ENCODE measurements around the gene KRTAP4-16.
"Not testable (repeated sequence)": the region's sequence is repeated elsewhere in the genome, so short reads cannot be mapped to it uniquely, and the experiment has no call there.

The KRTAP4-16 gene

GRCh38 chr17:41118721-41119120 is 16.7 kb upstream of the KRTAP4-16 start:
- no peak for DNase-seq (ENCODE audit: low read depth)
- no peak for TF ChIP-seq POLR2A (IDR thresholded peaks at IDR 0.05; ENCODE audit: extremely low read depth, insufficient read length)
- TF ChIP-seq, protein P1, sequence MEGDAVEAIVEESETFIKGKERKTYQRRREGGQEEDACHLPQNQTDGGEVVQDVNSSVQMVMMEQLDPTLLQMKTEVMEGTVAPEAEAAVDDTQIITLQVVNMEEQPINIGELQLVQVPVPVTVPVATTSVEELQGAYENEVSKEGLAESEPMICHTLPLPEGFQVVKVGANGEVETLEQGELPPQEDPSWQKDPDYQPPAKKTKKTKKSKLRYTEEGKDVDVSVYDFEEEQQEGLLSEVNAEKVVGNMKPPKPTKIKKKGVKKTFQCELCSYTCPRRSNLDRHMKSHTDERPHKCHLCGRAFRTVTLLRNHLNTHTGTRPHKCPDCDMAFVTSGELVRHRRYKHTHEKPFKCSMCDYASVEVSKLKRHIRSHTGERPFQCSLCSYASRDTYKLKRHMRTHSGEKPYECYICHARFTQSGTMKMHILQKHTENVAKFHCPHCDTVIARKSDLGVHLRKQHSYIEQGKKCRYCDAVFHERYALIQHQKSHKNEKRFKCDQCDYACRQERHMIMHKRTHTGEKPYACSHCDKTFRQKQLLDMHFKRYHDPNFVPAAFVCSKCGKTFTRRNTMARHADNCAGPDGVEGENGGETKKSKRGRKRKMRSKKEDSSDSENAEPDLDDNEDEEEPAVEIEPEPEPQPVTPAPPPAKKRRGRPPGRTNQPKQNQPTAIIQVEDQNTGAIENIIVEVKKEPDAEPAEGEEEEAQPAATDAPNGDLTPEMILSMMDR (IDR thresholded peaks at IDR 0.05; ENCODE audit: low read depth, low read length): no peak
- no peak for TF ChIP-seq MAX (IDR thresholded peaks at IDR 0.05; ENCODE audit: low read depth, low read length)
- no peak for TF ChIP-seq MYC (IDR thresholded peaks at IDR 0.05; ENCODE audit: low read depth, low read length)
- H3K4me3 ChIP-seq (ENCODE audit: low read depth, low read length): no peak overlapping the region

- not testable (repeated sequence) for H3K4me3 ChIP-seq (ENCODE audit: low read depth, low read length); DNase-seq (ENCODE audit: low read depth)
Measured at GRCh38 chr17:41117846-41118386, 15.9 kb upstream of the KRTAP4-16 start, which contains the start of gene KRTAP4-11. Gene KRTAP4-11, minus strand, starts transcription at chr17:41118373. Its CDS starts 58 bp downstream, at chr17:41118315.

DNA sequence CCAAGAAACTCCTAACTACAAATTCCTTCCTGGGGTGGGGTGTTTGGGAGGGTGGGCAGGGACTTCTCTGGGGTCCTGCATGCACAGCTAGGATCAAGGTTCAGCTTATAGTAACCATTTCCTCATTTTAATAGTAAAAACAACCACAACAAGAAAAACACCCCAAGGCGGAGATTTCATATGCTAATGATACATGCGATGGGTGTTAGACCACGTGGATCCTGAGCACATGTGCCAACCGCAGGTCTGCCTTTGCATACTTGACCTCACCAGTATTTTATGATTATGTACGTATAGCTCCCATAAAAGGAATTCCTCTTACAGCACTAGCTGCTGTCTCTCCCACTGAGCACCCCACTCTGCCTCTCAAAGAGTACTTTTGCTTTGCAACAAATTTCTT is 14.3 kb upstream of the KRTAP4-16 start:
- no peak overlapping the region for H3K4me3 ChIP-seq (ENCODE audit: low read depth, low read length)
- no peak for DNase-seq (ENCODE audit: low read depth)
- TF ChIP-seq MYC (IDR thresholded peaks at IDR 0.05; ENCODE audit: low read depth, low read length) (no peak), POLR2A (IDR thresholded peaks at IDR 0.05; ENCODE audit: extremely low read depth, insufficient read length) (no peak), MAX (IDR thresholded peaks at IDR 0.05; ENCODE audit: low read depth, low read length) (no peak)
- TF ChIP-seq, protein P1 (IDR thresholded peaks at IDR 0.05; ENCODE audit: low read depth, low read length): no peak

DNA sequence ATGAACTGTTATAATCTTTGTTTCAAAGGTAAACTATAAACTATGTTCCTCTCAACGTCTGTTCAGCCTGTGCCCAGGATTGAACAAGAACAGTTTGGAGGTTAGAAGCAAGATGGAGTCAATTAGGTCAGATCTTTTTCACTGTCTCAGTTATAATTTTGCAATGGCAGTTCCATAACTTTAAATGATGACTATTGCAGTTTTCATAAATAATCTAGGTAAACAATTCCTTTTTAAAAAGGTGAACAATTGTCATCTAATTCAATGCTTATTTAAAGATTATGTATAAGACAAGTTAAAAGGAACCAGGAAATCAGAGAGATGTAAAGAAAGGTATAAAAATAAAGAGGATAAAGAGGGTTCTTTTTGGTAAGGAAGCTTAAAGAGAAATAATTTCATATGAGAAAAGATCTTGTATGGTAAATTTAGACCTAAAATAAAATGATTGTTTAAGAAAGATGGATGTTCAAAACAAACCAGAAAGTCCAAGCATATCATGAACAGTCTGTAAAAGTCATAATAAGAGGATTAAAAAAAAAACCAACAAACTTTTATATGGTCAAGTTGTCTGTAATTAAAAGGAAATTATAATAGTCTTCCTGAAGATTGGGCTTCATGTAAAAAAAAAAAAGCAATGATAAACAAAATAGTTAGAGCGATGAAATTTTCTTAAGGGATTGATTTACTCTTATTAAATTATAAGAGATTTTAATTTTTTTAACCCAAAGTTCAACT is 9.3 kb upstream of the KRTAP4-16 start:
- H3K4me3 ChIP-seq (ENCODE audit: low read depth, low read length): no peak overlapping the region
- TF ChIP-seq MYC (IDR thresholded peaks at IDR 0.05; ENCODE audit: low read depth, low read length) (no peak), MAX (IDR thresholded peaks at IDR 0.05; ENCODE audit: low read depth, low read length) (no peak), POLR2A (IDR thresholded peaks at IDR 0.05; ENCODE audit: extremely low read depth, insufficient read length) (no peak)
- TF ChIP-seq, protein P1 (IDR thresholded peaks at IDR 0.05; ENCODE audit: low read depth, low read length): no peak
- DNase-seq (ENCODE audit: low read depth): no peak

DNA sequence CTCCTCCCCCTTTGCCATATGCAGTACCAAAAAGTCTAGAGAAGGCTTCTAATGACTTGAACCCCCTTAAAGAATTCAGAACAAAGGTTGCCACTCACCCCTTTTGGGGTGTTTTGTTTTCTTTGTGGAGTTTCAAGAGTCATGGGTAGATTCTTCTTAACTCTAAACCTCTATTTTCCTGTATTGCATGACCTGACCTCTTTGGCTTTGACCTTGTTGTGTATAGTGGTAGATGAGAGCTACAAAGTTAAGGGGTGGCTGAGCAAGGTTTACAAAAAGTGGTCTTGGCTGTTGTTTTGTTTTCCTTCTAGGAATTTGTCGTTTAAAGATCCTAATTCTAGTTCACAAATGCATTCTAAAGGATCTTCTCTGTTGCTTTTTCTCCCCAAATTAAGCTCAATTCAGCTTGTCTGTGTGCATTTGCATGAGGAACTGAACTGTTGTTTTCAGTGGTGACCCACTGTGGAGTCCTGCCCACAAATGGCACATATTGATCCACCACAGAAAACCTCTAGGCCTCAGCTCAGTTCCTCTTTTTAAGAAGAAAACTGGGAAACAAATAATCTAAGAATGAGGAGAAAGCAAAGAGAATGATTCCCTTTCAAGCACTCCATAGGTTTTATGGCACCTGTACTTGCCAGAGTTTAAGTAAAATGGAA is 6.8 kb upstream of the KRTAP4-16 start:
- not testable (repeated sequence) for DNase-seq (ENCODE audit: low read depth); H3K4me3 ChIP-seq (ENCODE audit: low read depth, low read length)

GRCh38 chr17:41107941-41108450 is 6.0 kb upstream of the KRTAP4-16 start:
- DNase-seq (ENCODE audit: low read depth): no peak
- no peak overlapping the region for H3K4me3 ChIP-seq (ENCODE audit: low read depth, low read length)
- no peak for TF ChIP-seq MAX (IDR thresholded peaks at IDR 0.05; ENCODE audit: low read depth, low read length)
- TF ChIP-seq POLR2A (IDR thresholded peaks at IDR 0.05; ENCODE audit: extremely low read depth, insufficient read length): no peak
- TF ChIP-seq, protein P1 (IDR thresholded peaks at IDR 0.05; ENCODE audit: low read depth, low read length): no peak
- no peak for TF ChIP-seq MYC (IDR thresholded peaks at IDR 0.05; ENCODE audit: low read depth, low read length)

DNA sequence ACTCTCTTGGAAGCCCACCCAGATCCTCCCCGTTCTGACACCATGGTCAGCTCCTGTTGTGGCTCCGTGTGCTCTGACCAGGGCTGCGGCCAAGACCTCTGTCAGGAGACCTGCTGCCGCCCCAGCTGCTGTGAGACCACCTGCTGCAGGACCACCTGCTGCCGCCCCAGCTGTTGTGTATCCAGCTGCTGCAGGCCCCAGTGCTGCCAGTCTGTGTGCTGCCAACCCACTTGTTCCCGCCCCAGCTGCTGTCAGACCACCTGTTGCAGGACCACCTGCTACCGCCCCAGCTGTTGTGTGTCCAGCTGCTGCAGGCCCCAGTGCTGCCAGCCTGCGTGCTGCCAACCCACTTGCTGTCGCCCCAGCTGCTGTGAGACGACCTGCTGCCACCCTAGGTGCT is 3.3 kb upstream of the KRTAP4-16 start, which contains the start of gene KRTAP4-9:
Gene KRTAP4-9 (plus strand): TSS at position 43 of the 400 bp plus-strand sequence. CDS start 0 bp downstream, at position 43.
- not testable (repeated sequence) for DNase-seq (ENCODE audit: low read depth)

GRCh38 chr17:41104386-41105038 is 2.5 kb upstream of the KRTAP4-16 start:
- DNase-seq (ENCODE audit: low read depth); H3K4me3 ChIP-seq (ENCODE audit: low read depth, low read length): not testable (repeated sequence)

More for the DNA sequence above, 3.3 kb upstream of the KRTAP4-16 start, which contains the start of gene KRTAP4-9:
- not testable (repeated sequence) for H3K4me3 ChIP-seq (ENCODE audit: low read depth, low read length)
